Activated naive CD4-positive, alpha-beta T cell treated with anti-CD3 and anti-CD28 coated beads for 36 hours (primary cell): ENCODE data around the gene E2F7. TPM values are rescaled to one million over a fixed set of nuclear protein-coding genes. Genes with fewer than 3 reads are reported as not detected.

Experiments used
- CTCF ChIA-PET: fragments of 350-600 bp; sonication (Branson Sonifier 250); formaldehyde crosslinking; loops from one replicate; lab custom pipeline; 2021; ENCODE audit warnings: antibody characterized with exemption; lab: Charles Lee
- DNase-seq: peaks from one replicate; pipeline ENCODE4 v3.0.0-alpha.2; 2020
- H3K27ac Mint-ChIP-seq: one replicate; pipeline ENCODE4 v1.8.0; 2021; ENCODE audit warnings: mild to moderate bottlenecking, mixed read lengths
- H3K27me3 Mint-ChIP-seq: one replicate; pipeline ENCODE4 v1.8.0; 2021; ENCODE audit warnings: low read depth, mixed read lengths
- H3K36me3 Mint-ChIP-seq: one replicate; pipeline ENCODE4 v1.8.0; 2021; ENCODE audit warnings: low read depth, mixed read lengths
- H3K4me1 Mint-ChIP-seq: one replicate; pipeline ENCODE4 v1.8.0; 2021; ENCODE audit warnings: low read depth, mixed read lengths
- H3K4me3 Mint-ChIP-seq: one replicate; pipeline ENCODE4 v1.8.0; 2021; ENCODE audit warnings: mild to moderate bottlenecking, moderate library complexity, mixed read lengths
- H3K9me3 Mint-ChIP-seq: one replicate; pipeline ENCODE4 v1.8.0; 2021; ENCODE audit warnings: mixed read lengths
- intact Hi-C: fragments of 100-400 bp; cut with micrococcal nuclease; formaldehyde crosslinking; loops from one replicate; pipeline ENCODE4 v1.15.1; 2023
- total RNA-seq, 2 experiments: library from RNA; stranded (reverse); gene quantifications; one replicate each; pipeline ENCODE4 v1.2.3, GENCODE V29; 2021

E2F7 gene
- total RNA-seq, 2 experiments from 2014 or later: 9.6 to 9.9 TPM

- CTCF ChIA-PET: no interaction called here
- no peak for DNase-seq
- peaks cover 10% of the 10 kb centered on the region for H3K36me3 Mint-ChIP-seq
- H3K9me3 Mint-ChIP-seq: no peaks in the 10 kb centered on the region
- H3K27me3 Mint-ChIP-seq: peaks cover 42% of the 10 kb centered on the region
- intact Hi-C loops: loop anchor here (10.0 kb wide), 2 partner anchors 1548 to 1578 kb away; partner anchors contain the start of genes GLIPR1 and KRR1
- H3K4me1 Mint-ChIP-seq: peaks cover 8% of the 10 kb centered on the region
- no peak overlapping the region for H3K4me3 Mint-ChIP-seq
- H3K27ac Mint-ChIP-seq: no peak overlapping the region
Measured at GRCh38 chr12:77062396-77062795, 3.0 kb downstream of the E2F7 start.

- Mint-ChIP-seq H3K4me3 (no peak overlapping the region), H3K36me3 (peaks cover 10% of the 10 kb centered on the region), H3K27me3 (peaks cover 38% of the 10 kb centered on the region), H3K27ac (no peak overlapping the region), H3K9me3 (no peaks in the 10 kb centered on the region), H3K4me1 (peaks cover 4% of the 10 kb centered on the region)
- intact Hi-C loops: loop anchor here (10.0 kb wide), 2 partner anchors 1546 to 1576 kb away; partner anchors contain the start of genes GLIPR1 and KRR1
- CTCF ChIA-PET: interaction anchor here (1.1 to 1.7 kb wide), 2 partner anchors 11 to 50 kb away, joined by 5 to 10 read pairs; no protein-coding TSS in a partner anchor
- DNase-seq: no peak
Measured at GRCh38 chr12:77060883-77061240, 4.5 kb downstream of the E2F7 start.

DNA sequence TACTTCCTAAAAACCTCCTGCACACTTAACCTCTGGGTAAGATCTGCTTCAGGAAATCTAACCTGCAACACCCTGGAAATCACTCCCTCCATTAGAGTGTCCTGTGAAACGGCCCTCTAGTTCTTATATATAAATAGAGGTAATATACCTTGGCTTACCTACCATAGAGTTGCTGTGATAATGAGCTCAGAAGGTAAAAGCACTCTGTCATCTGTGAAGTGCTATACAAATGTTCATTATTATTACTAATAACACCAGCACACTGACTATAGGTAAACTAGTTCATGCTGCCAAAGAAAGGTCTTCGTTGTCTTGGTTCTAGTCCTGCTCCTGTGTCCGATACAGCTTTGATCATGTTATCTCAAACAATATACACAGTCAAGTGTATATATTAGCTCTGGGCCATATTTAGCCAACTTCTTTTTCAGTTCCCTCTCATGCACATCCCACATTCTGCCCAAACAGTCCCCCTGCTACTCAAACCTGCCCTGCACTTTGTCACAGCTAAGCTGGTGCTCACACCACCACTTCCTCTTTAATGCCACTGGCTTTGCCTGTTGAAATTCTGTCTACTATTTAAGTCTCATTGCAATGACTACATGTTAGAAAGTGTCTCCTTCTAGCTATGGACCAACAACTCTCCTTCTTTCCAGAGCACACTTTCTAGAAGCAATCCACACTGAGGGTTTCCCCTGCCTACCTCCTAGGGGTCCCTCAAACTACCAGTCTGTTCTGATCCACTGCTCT, 5.1 kb downstream of the E2F7 start:
- intact Hi-C loops: loop anchor here (10.0 kb wide), 2 partner anchors 1546 to 1576 kb away; partner anchors contain the start of genes GLIPR1 and KRR1
- H3K27ac Mint-ChIP-seq: no peak overlapping the region
- CTCF ChIA-PET: interaction anchor here (1.1 to 1.7 kb wide), 2 partner anchors 10 to 49 kb away, joined by 5 to 10 read pairs; no protein-coding TSS in a partner anchor
- DNase-seq: no peak
- H3K27me3 Mint-ChIP-seq: peaks cover 38% of the 10 kb centered on the region
- no peaks in the 10 kb centered on the region for H3K9me3 Mint-ChIP-seq
- H3K36me3 Mint-ChIP-seq: peaks cover 10% of the 10 kb centered on the region
- no peak overlapping the region for H3K4me3 Mint-ChIP-seq
- H3K4me1 Mint-ChIP-seq: peaks cover 4% of the 10 kb centered on the region

- DNase-seq: no peak
- H3K27ac Mint-ChIP-seq: no peak overlapping the region
- no peak overlapping the region for H3K4me3 Mint-ChIP-seq
- peaks cover 31% of the 10 kb centered on the region for H3K27me3 Mint-ChIP-seq
- H3K9me3 Mint-ChIP-seq: no peaks in the 10 kb centered on the region
- H3K4me1 Mint-ChIP-seq: no peaks in the 10 kb centered on the region
- H3K36me3 Mint-ChIP-seq: peaks cover 15% of the 10 kb centered on the region
- CTCF ChIA-PET: interaction anchor here (1.3 to 1.6 kb wide), 2 partner anchors 10 to 48 kb away, joined by 3 read pairs; no protein-coding TSS in a partner anchor
- intact Hi-C loops: no loop called here
Measured at GRCh38 chr12:77058740-77059139, 6.6 kb downstream of the E2F7 start.

DNA sequence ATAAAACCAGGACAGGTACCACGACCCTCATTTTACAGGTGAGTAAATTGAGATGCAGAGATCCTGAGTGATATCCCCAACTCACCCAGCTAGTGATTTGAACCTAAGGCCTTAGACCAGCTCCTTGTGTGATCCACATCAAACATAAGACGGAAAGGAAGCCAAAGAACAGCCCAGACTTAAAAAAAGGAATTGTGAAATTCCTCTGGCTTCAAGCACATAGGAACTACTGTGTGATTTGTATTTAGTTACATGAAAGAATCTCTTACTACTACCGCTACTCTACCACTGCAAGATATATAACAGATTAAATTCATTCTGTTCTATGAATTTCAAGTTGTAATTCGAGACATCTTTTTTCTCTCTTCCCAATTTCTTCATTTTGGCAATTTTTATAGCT, 10.5 kb downstream of the E2F7 start:
- Mint-ChIP-seq H3K27me3 (peaks cover 3% of the 10 kb centered on the region), H3K9me3 (no peaks in the 10 kb centered on the region), H3K27ac (no peak overlapping the region), H3K36me3 (peaks cover 6% of the 10 kb centered on the region), H3K4me1 (no peaks in the 10 kb centered on the region), H3K4me3 (no peak overlapping the region)
- CTCF ChIA-PET: no interaction called here
- intact Hi-C loops: no loop called here
- no peak for DNase-seq

DNA sequence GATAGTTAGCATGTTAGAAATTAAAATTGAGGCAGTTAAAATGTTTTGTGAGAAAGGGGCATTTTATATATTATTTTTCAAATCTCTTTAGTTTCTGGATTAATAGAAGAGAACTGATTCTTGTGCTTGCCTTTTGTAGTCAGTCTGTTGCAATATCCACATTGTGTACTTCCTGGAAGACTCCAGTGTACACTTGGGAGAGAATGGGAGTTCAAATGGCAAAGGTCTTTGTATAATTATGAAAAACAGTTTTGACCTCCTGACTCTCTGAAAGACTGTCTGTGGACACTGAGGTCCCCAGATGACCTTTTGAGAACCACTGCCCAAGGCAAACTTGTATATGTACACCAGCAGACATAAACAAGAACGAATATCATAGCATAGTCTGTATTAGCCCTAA, 12.1 kb downstream of the E2F7 start:
- H3K27ac Mint-ChIP-seq: no peak overlapping the region
- CTCF ChIA-PET: no interaction called here
- no peaks in the 10 kb centered on the region for H3K9me3 Mint-ChIP-seq
- intact Hi-C loops: no loop called here
- H3K4me3 Mint-ChIP-seq: no peak overlapping the region
- no peaks in the 10 kb centered on the region for H3K4me1 Mint-ChIP-seq
- H3K36me3 Mint-ChIP-seq: peaks cover 7% of the 10 kb centered on the region
- H3K27me3 Mint-ChIP-seq: no peaks in the 10 kb centered on the region
- DNase-seq: no peak

DNA sequence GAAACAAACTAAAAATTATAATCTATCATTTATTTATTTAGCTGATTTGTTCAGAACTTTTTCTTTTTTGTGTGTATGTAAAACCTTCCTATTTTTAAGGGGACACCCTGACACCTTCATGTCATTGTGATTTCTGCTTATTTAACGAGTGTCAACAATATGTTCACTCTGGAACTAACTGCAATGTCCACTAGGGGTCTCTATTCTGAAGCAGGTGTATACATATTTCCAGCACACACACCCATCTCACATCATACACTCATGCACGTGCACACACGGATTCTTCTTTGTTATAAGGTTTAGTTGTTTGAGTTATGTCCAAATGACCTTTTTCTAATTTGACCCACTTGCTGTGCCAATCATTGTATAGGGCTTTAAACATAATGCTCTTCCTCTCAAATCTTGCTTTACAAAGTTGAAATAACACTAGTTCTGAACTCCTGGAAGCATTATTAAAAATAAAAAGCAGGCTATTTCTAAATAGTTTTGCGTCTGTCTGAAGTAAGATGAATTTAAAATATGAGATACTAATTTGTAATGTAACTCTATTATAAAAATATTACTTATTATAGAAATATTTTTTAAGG, 15.5 kb downstream of the E2F7 start:
- H3K27ac Mint-ChIP-seq: no peak overlapping the region
- CTCF ChIA-PET: interaction anchor here (0.7 to 2.6 kb wide), 7 partner anchors 9 to 52 kb away, joined by 3 to 10 read pairs (median 5); no protein-coding TSS in a partner anchor
- peaks cover 8% of the 10 kb centered on the region for H3K36me3 Mint-ChIP-seq
- intact Hi-C loops: loop anchor here (1.0 to 2.0 kb wide), 4 partner anchors 15 to 875 kb away; partner anchors contain the start of gene E2F7
- H3K4me1 Mint-ChIP-seq: no peaks in the 10 kb centered on the region
- no peaks in the 10 kb centered on the region for H3K9me3 Mint-ChIP-seq
- H3K27me3 Mint-ChIP-seq: no peaks in the 10 kb centered on the region
- no peak for DNase-seq
- no peak overlapping the region for H3K4me3 Mint-ChIP-seq

- Mint-ChIP-seq H3K4me3 (no peak overlapping the region), H3K36me3 (peaks cover 5% of the 10 kb centered on the region)
Measured at GRCh38 chr12:77047341-77048109, 17.8 kb downstream of the E2F7 start.

GRCh38 chr12:77046468-77046867, 18.9 kb downstream of the E2F7 start:
- intact Hi-C loops: no loop called here
- DNase-seq: no peak
- Mint-ChIP-seq H3K4me3 (no peak overlapping the region), H3K36me3 (peaks cover 5% of the 10 kb centered on the region), H3K4me1 (no peaks in the 10 kb centered on the region), H3K9me3 (no peaks in the 10 kb centered on the region), H3K27me3 (no peaks in the 10 kb centered on the region), H3K27ac (no peak overlapping the region)
- CTCF ChIA-PET: interaction anchor here (1.0 kb wide), 1 partner anchor 12 kb away, joined by 3 read pairs; no protein-coding TSS in a partner anchor

More at GRCh38 chr12:77047341-77048109, 17.8 kb downstream of the E2F7 start:
- Mint-ChIP-seq H3K27ac (no peak overlapping the region), H3K27me3 (no peaks in the 10 kb centered on the region), H3K9me3 (no peaks in the 10 kb centered on the region), H3K4me1 (no peaks in the 10 kb centered on the region)
- no peak for DNase-seq
- intact Hi-C loops: loop anchor here (2.0 kb wide), 1 partner anchor 277 kb away; no protein-coding TSS in a partner anchor
- CTCF ChIA-PET: interaction anchor here (1.0 to 1.4 kb wide), 3 partner anchors 13 to 277 kb away, joined by 3 to 4 read pairs (median 3); no protein-coding TSS in a partner anchor

- no peaks in the 10 kb centered on the region for H3K9me3 Mint-ChIP-seq
Measured at GRCh38 chr12:77045183-77045582, 20.2 kb downstream of the E2F7 start.

DNA sequence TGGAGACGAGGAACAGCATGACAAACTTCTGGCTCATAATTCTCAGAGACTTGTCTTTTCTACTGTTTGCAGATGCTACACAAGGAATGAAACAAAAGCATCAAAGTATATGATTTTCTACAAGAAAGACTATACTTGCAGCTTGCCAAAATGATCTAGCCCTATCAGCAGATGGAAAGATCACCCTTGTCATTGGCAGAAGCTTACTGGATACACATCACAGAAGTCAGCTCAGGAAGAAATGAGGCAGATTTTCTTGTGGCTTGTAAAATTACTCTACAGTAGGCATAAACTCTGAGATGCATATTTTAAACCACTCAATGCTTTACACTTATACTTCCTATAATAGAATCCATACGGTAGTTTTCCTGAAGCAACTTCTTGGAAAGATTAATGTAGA, 20.6 kb downstream of the E2F7 start:
- H3K36me3 Mint-ChIP-seq: peaks cover 5% of the 10 kb centered on the region

More at GRCh38 chr12:77045183-77045582, 20.2 kb downstream of the E2F7 start:
- no peak for DNase-seq
- Mint-ChIP-seq H3K36me3 (peaks cover 5% of the 10 kb centered on the region), H3K27me3 (no peaks in the 10 kb centered on the region), H3K4me3 (no peak overlapping the region), H3K27ac (no peak overlapping the region), H3K4me1 (no peaks in the 10 kb centered on the region)
- CTCF ChIA-PET: no interaction called here
- intact Hi-C loops: no loop called here

GRCh38 chr12:77042833-77043232, 22.5 kb downstream of the E2F7 start:
- H3K27ac Mint-ChIP-seq: no peak overlapping the region
- peaks cover 4% of the 10 kb centered on the region for H3K36me3 Mint-ChIP-seq
- no peaks in the 10 kb centered on the region for H3K4me1 Mint-ChIP-seq
- H3K27me3 Mint-ChIP-seq: no peaks in the 10 kb centered on the region
- intact Hi-C loops: no loop called here
- no peak overlapping the region for H3K4me3 Mint-ChIP-seq
- CTCF ChIA-PET: interaction anchor here (1.6 kb wide), 1 partner anchor 32 kb away, joined by 4 read pairs; no protein-coding TSS in a partner anchor
- peaks cover 7% of the 10 kb centered on the region for H3K9me3 Mint-ChIP-seq
- DNase-seq: no peak

More for the DNA sequence above, 20.6 kb downstream of the E2F7 start:
- Mint-ChIP-seq H3K4me3 (no peak overlapping the region), H3K27ac (no peak overlapping the region), H3K27me3 (no peaks in the 10 kb centered on the region), H3K9me3 (no peaks in the 10 kb centered on the region), H3K4me1 (no peaks in the 10 kb centered on the region)
- CTCF ChIA-PET: no interaction called here
- intact Hi-C loops: no loop called here
- no peak for DNase-seq
